Activated naive CD8-positive, alpha-beta T cell treated with anti-CD3 and anti-CD28 coated beads, Interleukin-2, amount 10 ng/mL, durations not matched to agents 7 days and 5 days (primary cell): ENCODE data around the gene ZFAND5. TPM values are rescaled to one million over a fixed set of nuclear protein-coding genes. Genes with fewer than 3 reads are reported as not detected.

Experiments
- ATAC-seq: fragments of 150-1000 bp; cut with Tn5 transposase; one replicate; pipeline ENCODE4 v1.10.0; 2021; ENCODE audit warnings: low read depth, moderate library complexity
- POLR2A ChIA-PET: fragments of 350-600 bp; sonication (Branson Sonifier 250); formaldehyde crosslinking; loops from one replicate; lab custom pipeline; 2021; ENCODE audit warnings: antibody characterized with exemption; lab: Charles Lee
- DNase-seq: peaks from one replicate; pipeline ENCODE4 v3.0.0; 2021
- H3K27ac Mint-ChIP-seq: one replicate; pipeline ENCODE4 v1.8.0; 2022; ENCODE audit warnings: mild to moderate bottlenecking, mixed read lengths
- H3K27me3 Mint-ChIP-seq: one replicate; pipeline ENCODE4 v1.8.0; 2022; ENCODE audit warnings: mild to moderate bottlenecking, moderate library complexity, mixed read lengths
- H3K36me3 Mint-ChIP-seq: one replicate; pipeline ENCODE4 v1.8.0; 2021; ENCODE audit warnings: mild to moderate bottlenecking, mixed read lengths
- H3K4me1 Mint-ChIP-seq: one replicate; pipeline ENCODE4 v1.8.0; 2021; ENCODE audit warnings: mixed read lengths
- H3K4me3 Mint-ChIP-seq: one replicate; pipeline ENCODE4 v1.8.0; 2022; ENCODE audit warnings: mild to moderate bottlenecking, moderate library complexity, mixed read lengths
- H3K9me3 Mint-ChIP-seq: one replicate; pipeline ENCODE4 v1.8.0; 2021; ENCODE audit warnings: mixed read lengths
- total RNA-seq, 2 experiments: library from RNA; stranded (reverse); gene quantifications; one replicate each; pipeline ENCODE4 v1.2.3, GENCODE V29; 2021

ZFAND5 gene
- total RNA-seq, result 10 to 100 TPM; 83.3 to 83.7 TPM

- peak; percentile 93 for DNase-seq
- Mint-ChIP-seq H3K4me3 (peak within 1 kb of the TSS; percentile 92), H3K27me3 (no peaks in the 10 kb centered on the region), H3K36me3 (peaks cover 7% of the 10 kb centered on the region), H3K4me1 (peaks cover 26% of the 10 kb centered on the region), H3K27ac (peak within 1 kb of the TSS; percentile 92), H3K9me3 (no peaks in the 10 kb centered on the region)
- peak; percentile 75 for ATAC-seq
- POLR2A ChIA-PET, result interaction anchor here (0.6 to 3.2 kb wide), 13 partner anchors 9 to 1880 kb away, joined by 3 to 17 read pairs (median 4); no protein-coding TSS in a partner anchor
Measured at GRCh38 chr9:72364679-72365524, at the start of gene ZFAND5. ZFAND5 (minus strand) TSS chr9:72365208; CDS start chr9:72360778, 4,430 bp downstream.

- no peaks in the 10 kb centered on the region for H3K36me3 Mint-ChIP-seq
- DNase-seq (no peak), ATAC-seq (no peak)
- H3K4me1 Mint-ChIP-seq, result no peaks in the 10 kb centered on the region
- H3K27me3 Mint-ChIP-seq, result peaks cover 2% of the 10 kb centered on the region
- POLR2A ChIA-PET, result no interaction called here
- no peak overlapping the region for H3K27ac Mint-ChIP-seq
- no peak overlapping the region for H3K4me3 Mint-ChIP-seq
- H3K9me3 Mint-ChIP-seq, result no peaks in the 10 kb centered on the region
Measured at GRCh38 chr9:72412483-72413040, 47.6 kb upstream of the ZFAND5 start.

DNA sequence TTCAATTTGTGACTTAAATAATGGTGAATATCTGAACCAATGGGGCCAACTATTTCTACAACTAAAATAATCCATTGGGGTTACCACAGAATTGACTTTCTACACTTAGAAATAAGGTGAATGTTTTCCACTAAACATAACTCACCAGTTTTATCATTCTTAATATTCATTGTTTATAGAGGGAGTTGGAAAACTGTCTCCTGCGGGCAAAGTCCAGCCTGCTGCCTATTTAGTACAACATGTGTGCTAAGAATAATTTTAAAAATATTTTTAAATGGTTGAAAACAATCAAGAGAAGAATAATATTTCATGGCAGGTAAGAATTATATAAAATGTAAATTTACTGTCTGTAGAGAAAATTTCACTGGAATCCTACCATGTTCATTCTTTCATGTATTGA, 45.2 kb upstream of the ZFAND5 start:
- H3K4me3 Mint-ChIP-seq, result no peak overlapping the region
- H3K4me1 Mint-ChIP-seq, result no peaks in the 10 kb centered on the region
- DNase-seq, result no peak
- POLR2A ChIA-PET, result no interaction called here
- no peaks in the 10 kb centered on the region for H3K9me3 Mint-ChIP-seq
- no peaks in the 10 kb centered on the region for H3K36me3 Mint-ChIP-seq
- no peak for ATAC-seq
- no peak overlapping the region for H3K27ac Mint-ChIP-seq
- peaks cover 2% of the 10 kb centered on the region for H3K27me3 Mint-ChIP-seq

- Mint-ChIP-seq H3K27me3 (no peaks in the 10 kb centered on the region), H3K4me3 (no peak overlapping the region), H3K4me1 (no peaks in the 10 kb centered on the region), H3K36me3 (no peaks in the 10 kb centered on the region), H3K27ac (no peak overlapping the region), H3K9me3 (no peaks in the 10 kb centered on the region)
- ATAC-seq (no peak), DNase-seq (no peak)
- POLR2A ChIA-PET, result no interaction called here
Measured at GRCh38 chr9:72407114-72407513, 42.1 kb upstream of the ZFAND5 start.

- POLR2A ChIA-PET, result no interaction called here
- no peak for ATAC-seq
- peaks cover 2% of the 10 kb centered on the region for H3K9me3 Mint-ChIP-seq
- no peak overlapping the region for H3K4me3 Mint-ChIP-seq
- DNase-seq, result no peak
- no peak overlapping the region for H3K27ac Mint-ChIP-seq
- no peaks in the 10 kb centered on the region for H3K4me1 Mint-ChIP-seq
- no peaks in the 10 kb centered on the region for H3K36me3 Mint-ChIP-seq
- H3K27me3 Mint-ChIP-seq, result no peaks in the 10 kb centered on the region
Measured at GRCh38 chr9:72402744-72403143, 37.7 kb upstream of the ZFAND5 start.

GRCh38 chr9:72401396-72401795, 36.4 kb upstream of the ZFAND5 start:
- Mint-ChIP-seq H3K4me3 (no peak overlapping the region), H3K27me3 (no peaks in the 10 kb centered on the region), H3K4me1 (no peaks in the 10 kb centered on the region), H3K9me3 (peaks cover 2% of the 10 kb centered on the region), H3K27ac (no peak overlapping the region), H3K36me3 (no peaks in the 10 kb centered on the region)
- POLR2A ChIA-PET, result no interaction called here
- DNase-seq (no peak), ATAC-seq (no peak)

- no peaks in the 10 kb centered on the region for H3K36me3 Mint-ChIP-seq
- H3K27me3 Mint-ChIP-seq, result no peaks in the 10 kb centered on the region
- peaks cover 2% of the 10 kb centered on the region for H3K9me3 Mint-ChIP-seq
- ATAC-seq (no peak), DNase-seq (no peak)
- H3K4me1 Mint-ChIP-seq, result no peaks in the 10 kb centered on the region
- no peak overlapping the region for H3K27ac Mint-ChIP-seq
- no peak overlapping the region for H3K4me3 Mint-ChIP-seq
- POLR2A ChIA-PET, result no interaction called here
Measured at GRCh38 chr9:72400866-72401265, 35.9 kb upstream of the ZFAND5 start.

DNA sequence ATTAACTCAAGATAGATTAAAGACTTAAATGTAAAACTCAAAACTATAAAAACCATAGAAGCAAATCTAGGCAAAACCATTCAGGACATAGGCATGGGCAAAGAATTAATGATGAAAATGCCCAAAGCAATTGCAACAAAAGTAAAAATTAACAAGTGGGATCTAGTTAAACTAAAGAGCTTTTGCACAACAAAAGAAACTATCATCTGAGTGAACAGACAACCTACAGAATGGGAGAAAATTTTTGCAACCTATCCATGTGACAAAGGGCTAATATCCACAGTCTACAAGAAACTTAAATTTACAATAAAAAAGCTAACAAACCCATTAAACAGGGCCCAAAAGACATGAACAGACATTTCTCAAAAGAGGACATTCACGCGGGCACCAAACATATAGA, 34.4 kb upstream of the ZFAND5 start:
- ATAC-seq (no peak), DNase-seq (no peak)
- H3K27me3 Mint-ChIP-seq, result peaks cover 3% of the 10 kb centered on the region
- H3K27ac Mint-ChIP-seq, result no peak overlapping the region
- peaks cover 2% of the 10 kb centered on the region for H3K9me3 Mint-ChIP-seq
- no peak overlapping the region for H3K4me3 Mint-ChIP-seq
- POLR2A ChIA-PET, result no interaction called here
- no peaks in the 10 kb centered on the region for H3K4me1 Mint-ChIP-seq
- no peaks in the 10 kb centered on the region for H3K36me3 Mint-ChIP-seq

GRCh38 chr9:72396247-72397091, 31.5 kb upstream of the ZFAND5 start:
- H3K9me3 Mint-ChIP-seq, result peaks cover 2% of the 10 kb centered on the region
- ATAC-seq, result no peak
- H3K27me3 Mint-ChIP-seq, result peaks cover 6% of the 10 kb centered on the region
- H3K36me3 Mint-ChIP-seq, result no peaks in the 10 kb centered on the region
- H3K4me1 Mint-ChIP-seq, result no peaks in the 10 kb centered on the region
- POLR2A ChIA-PET, result no interaction called here
- H3K27ac Mint-ChIP-seq, result no peak overlapping the region
- DNase-seq, result no peak
- no peak overlapping the region for H3K4me3 Mint-ChIP-seq

DNA sequence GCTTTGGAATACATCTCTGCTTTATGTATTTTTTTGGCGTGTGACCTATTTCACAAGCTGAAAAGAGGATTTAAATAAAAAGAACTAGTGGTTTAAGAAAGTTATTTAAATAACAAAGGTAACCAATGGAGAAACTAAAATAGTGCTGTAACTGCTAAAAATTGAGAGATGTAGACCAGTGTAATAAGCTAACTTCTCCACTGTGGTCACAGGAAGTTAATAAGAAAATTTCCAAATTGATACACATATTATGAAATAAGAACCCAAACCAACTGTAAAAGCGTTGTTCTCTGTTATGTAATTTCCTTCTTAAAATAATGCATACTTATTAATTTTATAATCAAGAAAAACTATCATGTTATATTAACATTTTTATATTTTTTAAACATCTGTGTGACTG, 29.1 kb upstream of the ZFAND5 start:
- peaks cover 2% of the 10 kb centered on the region for H3K9me3 Mint-ChIP-seq
- ATAC-seq (no peak), DNase-seq (no peak)
- H3K4me3 Mint-ChIP-seq, result no peak overlapping the region
- H3K27ac Mint-ChIP-seq, result no peak overlapping the region
- POLR2A ChIA-PET, result no interaction called here
- H3K27me3 Mint-ChIP-seq, result peaks cover 6% of the 10 kb centered on the region
- H3K36me3 Mint-ChIP-seq, result no peaks in the 10 kb centered on the region
- H3K4me1 Mint-ChIP-seq, result no peaks in the 10 kb centered on the region

GRCh38 chr9:72390907-72391306, 25.9 kb upstream of the ZFAND5 start:
- POLR2A ChIA-PET, result no interaction called here
- H3K4me3 Mint-ChIP-seq, result no peak overlapping the region

GRCh38 chr9:72386186-72386585, 21.2 kb upstream of the ZFAND5 start:
- Mint-ChIP-seq H3K9me3 (no peaks in the 10 kb centered on the region), H3K27ac (no peak overlapping the region), H3K4me3 (no peak overlapping the region), H3K36me3 (no peaks in the 10 kb centered on the region), H3K4me1 (no peaks in the 10 kb centered on the region), H3K27me3 (peaks cover 2% of the 10 kb centered on the region)
- POLR2A ChIA-PET, result no interaction called here
- DNase-seq (no peak), ATAC-seq (no peak)

More at GRCh38 chr9:72390907-72391306, 25.9 kb upstream of the ZFAND5 start:
- H3K36me3 Mint-ChIP-seq, result no peaks in the 10 kb centered on the region
- no peaks in the 10 kb centered on the region for H3K9me3 Mint-ChIP-seq
- ATAC-seq, result no peak
- no peaks in the 10 kb centered on the region for H3K4me1 Mint-ChIP-seq
- H3K27me3 Mint-ChIP-seq, result peaks cover 6% of the 10 kb centered on the region
- DNase-seq, result no peak
- H3K27ac Mint-ChIP-seq, result no peak overlapping the region

- ATAC-seq, result no peak
- no peak for DNase-seq
- no peaks in the 10 kb centered on the region for H3K36me3 Mint-ChIP-seq
- no peaks in the 10 kb centered on the region for H3K9me3 Mint-ChIP-seq
- H3K4me3 Mint-ChIP-seq, result no peak overlapping the region
- POLR2A ChIA-PET, result no interaction called here
- H3K27ac Mint-ChIP-seq, result no peak overlapping the region
- no peaks in the 10 kb centered on the region for H3K4me1 Mint-ChIP-seq
- H3K27me3 Mint-ChIP-seq, result peaks cover 4% of the 10 kb centered on the region
Measured at GRCh38 chr9:72384710-72385485, 19.9 kb upstream of the ZFAND5 start.
